ENCODE results near the gene THAP2.

GRCh38 chr12:71719647-71720370 lies 55.7 kb downstream of the THAP2 start:
- TF ChIP-seq CTCF (conservative IDR thresholded peaks at IDR 0.05; ENCODE audit: low read length) (no peak), EZH2phosphoT487 (IDR thresholded peaks at IDR 0.05; ENCODE audit: borderline replicate concordance) (no peak)

Data from Loucy (cell line).